ENCODE data around the gene LIF. TPM values are rescaled to one million over a fixed set of nuclear protein-coding genes. Genes with fewer than 3 reads are reported as not detected.

LIF gene
- total RNA-seq, 1 experiment from 2014 or later = 75.4 TPM

DNA sequence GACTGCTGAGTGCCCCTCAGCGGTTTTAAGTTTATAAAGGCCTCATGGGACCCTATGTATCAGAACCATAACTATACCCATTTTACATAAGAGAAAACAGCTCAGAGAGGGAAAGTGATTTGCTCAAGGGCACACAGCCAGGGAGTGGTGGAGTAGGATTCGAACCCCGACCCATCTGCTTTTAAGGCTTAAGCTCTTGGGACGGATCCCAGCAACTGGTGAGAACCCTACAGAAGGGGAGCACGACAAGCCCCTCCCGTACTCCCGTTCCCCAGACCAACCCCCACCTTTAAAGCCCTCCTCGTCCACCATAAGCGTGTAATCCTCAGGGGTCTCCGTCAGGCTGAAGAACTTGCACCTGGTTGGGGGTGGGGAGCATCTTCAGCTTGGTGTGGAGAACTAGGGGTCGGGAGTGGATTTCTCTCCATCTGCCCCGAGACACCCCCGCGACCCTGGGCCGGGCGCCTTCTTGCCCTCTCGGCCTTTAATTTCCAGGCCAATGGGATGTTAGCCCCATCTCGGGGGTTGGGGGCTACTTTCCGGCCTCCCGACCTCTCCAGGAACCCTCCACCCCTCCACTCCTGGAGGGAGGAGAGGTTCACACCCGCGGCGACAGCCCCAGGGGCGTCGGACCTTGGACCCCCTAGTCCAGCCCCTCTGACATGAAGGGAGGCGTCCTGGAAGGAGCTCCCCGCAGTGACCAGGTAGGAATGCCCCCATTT is 42.0 kb upstream of the LIF start (continued):
- TF ChIP-seq JUND (IDR thresholded peaks at IDR 0.05) (no peak), ELF1 (IDR thresholded peaks at IDR 0.05; ENCODE audit: borderline replicate concordance, low read depth) (no peak), ZFX (IDR thresholded peaks at IDR 0.05) (no peak)

DNA sequence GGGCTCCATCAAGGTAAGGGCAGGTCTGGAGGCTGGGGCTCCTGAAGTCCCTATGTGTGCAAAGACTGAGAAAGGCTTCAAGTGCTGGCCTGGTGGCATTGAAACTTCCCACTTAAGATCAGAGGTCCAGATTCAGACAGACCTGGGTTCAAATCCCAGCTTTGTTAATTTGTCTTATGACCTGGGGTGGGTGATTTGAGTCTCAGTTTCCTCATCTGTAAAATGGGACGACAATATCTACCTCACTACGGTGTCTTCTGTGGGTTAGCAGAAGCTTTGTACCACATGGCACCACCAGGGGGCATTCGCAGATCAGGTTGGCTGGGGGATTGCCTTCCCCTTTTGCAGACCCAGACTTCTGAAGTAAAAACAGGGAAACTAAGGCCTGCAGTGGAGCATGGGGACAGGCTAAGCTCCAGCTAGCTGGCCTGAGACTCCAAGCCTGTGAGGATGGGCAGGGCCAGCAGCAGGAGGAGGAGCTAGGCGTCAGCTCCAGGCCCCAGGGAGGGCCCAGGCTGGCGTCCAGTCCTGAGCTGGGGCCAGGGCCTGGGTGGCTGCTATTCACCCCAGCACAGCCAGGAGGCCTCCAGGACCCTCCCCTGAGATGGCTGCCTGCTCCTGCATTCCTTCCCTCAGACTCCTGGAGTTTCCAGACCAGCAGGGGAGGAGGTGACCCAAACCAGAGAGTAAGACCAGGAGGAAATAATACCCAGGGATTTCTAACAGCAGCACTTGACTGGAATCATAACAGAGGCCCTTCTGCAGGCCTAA is 41.3 kb upstream of the LIF start:
- Histone ChIP-seq H3K36me3 (ENCODE audit: control insufficient read depth in 1 of 2, insufficient read depth in 2 of 2, low read length in 2 of 2) (peaks cover 0 to 2% of the 10 kb centered on the region in 2 experiments; a peak in 2 of 4 replicates), H3K9me2 (ENCODE audit: insufficient read depth) (no peaks in the 10 kb centered on the region), H2AFZ (ENCODE audit: low read depth, low read length, poor library complexity, severe bottlenecking) (no peak overlapping the region), H3K4me3 (replicated peaks in 1 of 2; ENCODE audit: low read depth in 1 of 2, low read length in 2 of 2) (peak overlapping the region; percentile 65 to 80; a peak in 3 of 4 replicates), H3K27me3 (ENCODE audit: insufficient read depth, low read length) (no peaks in the 10 kb centered on the region), H3K27ac (ENCODE audit: low read depth, low read length) (peak overlapping the region; percentile 53), H4K20me1 (ENCODE audit: insufficient read depth) (no peaks in the 10 kb centered on the region), H3K79me2 (ENCODE audit: insufficient read depth, low read length) (no peaks in the 10 kb centered on the region), H3K9ac (ENCODE audit: low read length) (peak overlapping the region; percentile 23; the same call in 1 of the 2 replicates), H3K9me3 (ENCODE audit: control insufficient read depth in 1 of 2, insufficient read depth in 1 of 2, low read depth in 1 of 2, low read length in 2 of 2) (no peaks in the 10 kb centered on the region), H3K4me1 (ENCODE audit: control insufficient read depth in 1 of 2, insufficient read depth in 2 of 2, low read length in 2 of 2) (peaks cover 37 to 57% of the 10 kb centered on the region in 2 experiments), H3K4me2 (ENCODE audit: low read length) (peak overlapping the region; percentile 97)
- peak; percentile 89 for DNase-seq (ENCODE audit: low read depth, low spot score)
- CTCF ChIA-PET = interaction anchor here (0.7 to 5.4 kb wide), 37 partner anchors 10 to 587 kb away, joined by 3 to 81 read pairs (median 5); partner anchors contain the start of genes CCDC157, RNF215, SEC14L2 and SF3A1
- TSS peak; percentile 32 for BruUV-seq (replicated peaks)
- ATAC-seq = peak; percentile 73
- intact Hi-C loops (cut with micrococcal nuclease) = loop anchor here (1.0 to 5.0 kb wide), 4 partner anchors 25 to 180 kb away; partner anchors contain the start of genes MTFP1 and RNF215
- POLR2A ChIA-PET = interaction anchor here (0.9 to 1.9 kb wide), 11 partner anchors 28 to 138 kb away, joined by 3 to 10 read pairs (median 6); partner anchors contain the start of genes CCDC157, MTFP1, RNF215 and SEC14L2
- TF ChIP-seq POLR2A (IDR thresholded peaks at IDR 0.05; ENCODE audit: borderline replicate concordance, extremely low read depth, insufficient read depth, insufficient read length) = no peak
- peak; percentile 91 for TF ChIP-seq RAD21 (IDR thresholded peaks at IDR 0.05; ENCODE audit: low read depth)
- no peak; the same call in 1 of the 2 replicates for TF ChIP-seq CBX3 (IDR thresholded peaks at IDR 0.05; ENCODE audit: low read depth)
- TF ChIP-seq FOSL1 (IDR thresholded peaks at IDR 0.05; ENCODE audit: low read depth) = no peak
- TF ChIP-seq, protein P1, sequence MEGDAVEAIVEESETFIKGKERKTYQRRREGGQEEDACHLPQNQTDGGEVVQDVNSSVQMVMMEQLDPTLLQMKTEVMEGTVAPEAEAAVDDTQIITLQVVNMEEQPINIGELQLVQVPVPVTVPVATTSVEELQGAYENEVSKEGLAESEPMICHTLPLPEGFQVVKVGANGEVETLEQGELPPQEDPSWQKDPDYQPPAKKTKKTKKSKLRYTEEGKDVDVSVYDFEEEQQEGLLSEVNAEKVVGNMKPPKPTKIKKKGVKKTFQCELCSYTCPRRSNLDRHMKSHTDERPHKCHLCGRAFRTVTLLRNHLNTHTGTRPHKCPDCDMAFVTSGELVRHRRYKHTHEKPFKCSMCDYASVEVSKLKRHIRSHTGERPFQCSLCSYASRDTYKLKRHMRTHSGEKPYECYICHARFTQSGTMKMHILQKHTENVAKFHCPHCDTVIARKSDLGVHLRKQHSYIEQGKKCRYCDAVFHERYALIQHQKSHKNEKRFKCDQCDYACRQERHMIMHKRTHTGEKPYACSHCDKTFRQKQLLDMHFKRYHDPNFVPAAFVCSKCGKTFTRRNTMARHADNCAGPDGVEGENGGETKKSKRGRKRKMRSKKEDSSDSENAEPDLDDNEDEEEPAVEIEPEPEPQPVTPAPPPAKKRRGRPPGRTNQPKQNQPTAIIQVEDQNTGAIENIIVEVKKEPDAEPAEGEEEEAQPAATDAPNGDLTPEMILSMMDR (IDR thresholded peaks at IDR 0.05 in 2 of 3, conservative IDR thresholded peaks at IDR 0.05 in 1 of 3; ENCODE audit: borderline replicate concordance in 1 of 3, insufficient read depth in 1 of 3, low read depth in 2 of 3, low read length in 2 of 3) = peak; percentile 68 to 93 (median 86)
- no peak for TF ChIP-seq POLR2AphosphoS5 (IDR thresholded peaks at IDR 0.05; ENCODE audit: low read depth, low read length)
- RAD21 ChIA-PET (ENCODE audit: low non-redundant PET in 1 of 2, low total read pairs in 2 of 2, uncharacterized antibody in 2 of 2, unreplicated experiment in 2 of 2) = interaction anchor here (0.7 to 2.0 kb wide), 19 partner anchors 19 to 199 kb away, joined by 3 to 21 read pairs (median 3); partner anchors contain the start of genes RNF215 (in 2 of the 2), TBC1D10A (in 2 of the 2), MTFP1 (in 1 of the 2) and SEC14L2 (in 1 of the 2)
